ENCODE measurements around the gene DDN.
A peak's percentile ranks its signal among the peaks of the same experiment; 100 is the strongest.

DDN gene

DNA sequence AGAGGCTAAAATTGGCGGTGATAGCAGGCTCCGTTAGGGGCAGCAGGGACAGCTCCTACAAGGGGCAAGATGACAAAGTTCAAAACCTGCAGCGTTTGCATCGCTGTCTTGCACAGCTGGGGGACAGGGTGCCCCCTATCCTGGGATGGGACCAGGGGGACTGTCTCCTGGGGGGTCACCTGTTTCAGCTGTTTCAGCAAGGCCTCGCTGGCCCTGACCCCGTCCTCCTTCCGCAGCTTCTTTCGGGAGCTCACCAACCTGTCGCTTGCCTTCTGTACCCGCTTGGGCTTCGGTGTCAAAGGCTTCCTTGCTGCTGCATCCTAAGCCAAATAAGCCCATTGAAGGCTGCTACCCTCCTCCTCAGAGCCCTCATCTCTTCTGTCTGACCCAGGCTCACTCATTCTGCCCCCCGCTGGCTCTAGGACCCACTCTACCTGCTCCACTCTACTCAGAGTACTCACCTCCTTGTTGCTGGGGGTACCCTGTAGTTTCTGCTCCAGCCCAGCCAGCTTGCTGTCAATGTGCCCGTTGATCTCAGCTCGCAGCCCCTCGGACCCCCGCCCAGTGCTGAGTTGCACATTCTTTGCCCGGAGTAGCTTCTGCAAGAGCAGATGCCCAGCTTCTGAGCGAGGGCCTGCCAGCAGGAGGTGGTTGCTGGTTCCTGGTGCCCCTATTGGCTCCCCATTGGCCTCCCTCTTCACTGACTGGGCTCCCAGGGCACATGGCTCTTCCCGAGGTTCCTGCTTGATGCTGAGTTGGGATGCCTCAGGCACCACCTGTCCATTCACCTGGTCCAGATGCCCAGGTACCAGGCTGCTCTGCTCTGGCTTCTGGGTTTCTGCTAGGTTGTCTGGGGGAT lies 31.8 kb upstream of the DDN start:
- DNase-seq, result no peak

DNA sequence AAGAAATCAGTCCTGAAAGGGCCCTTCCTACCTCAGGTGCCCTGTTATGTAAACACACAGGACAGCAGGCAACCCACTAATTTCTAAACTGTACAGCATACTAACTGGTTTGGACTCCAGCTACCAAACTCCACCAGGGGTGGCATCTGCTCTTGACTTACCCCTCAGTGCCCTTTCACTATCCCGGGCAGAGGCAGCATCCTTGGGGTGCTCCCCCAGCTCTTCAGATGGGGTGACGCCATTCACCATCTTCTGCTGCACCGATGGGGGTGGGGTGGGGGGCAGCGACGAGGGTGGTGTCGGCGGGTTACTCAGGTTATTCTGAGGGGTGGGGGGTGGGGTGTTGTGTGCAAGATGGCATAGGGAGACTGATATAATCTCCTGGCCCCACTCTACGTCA lies 30.9 kb upstream of the DDN start:
- no peak for DNase-seq

GRCh38 chr12:49028666-49029275 lies 29.6 kb upstream of the DDN start:
- no peak for DNase-seq

DNA sequence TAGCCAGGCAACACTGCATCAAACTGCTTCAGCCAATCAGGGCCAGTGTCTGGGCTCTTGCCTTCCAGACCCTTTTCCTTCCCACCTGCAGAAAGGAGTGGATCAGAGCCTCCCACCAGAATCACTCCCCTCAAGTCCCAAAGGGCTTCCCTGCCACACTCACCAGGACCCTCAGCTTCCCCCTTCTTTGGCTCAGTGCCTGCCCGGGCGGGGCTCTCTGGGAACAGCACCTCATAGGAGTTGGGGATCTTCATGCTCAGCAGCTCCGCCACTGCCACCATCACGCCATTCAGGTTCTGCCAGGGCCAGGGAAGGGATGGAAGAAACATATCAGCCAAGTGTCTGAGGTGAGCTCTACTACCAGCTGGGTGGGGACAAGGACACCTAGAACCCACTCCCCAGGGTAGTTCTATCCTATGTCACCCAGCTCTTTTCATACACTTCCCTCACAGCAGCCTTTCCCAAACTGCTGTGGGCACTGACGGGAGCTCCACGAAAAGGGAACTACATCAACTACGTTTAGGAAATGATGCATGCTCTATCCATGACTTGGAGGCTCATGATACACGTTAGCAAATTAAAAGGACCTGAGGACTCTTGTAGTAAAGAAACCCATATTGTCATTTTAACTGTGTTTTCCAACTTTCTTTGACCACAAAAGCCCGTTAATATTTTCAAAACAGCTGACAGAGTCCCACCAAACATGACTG lies 28.8 kb upstream of the DDN start:
- DNase-seq, result no peak

DNA sequence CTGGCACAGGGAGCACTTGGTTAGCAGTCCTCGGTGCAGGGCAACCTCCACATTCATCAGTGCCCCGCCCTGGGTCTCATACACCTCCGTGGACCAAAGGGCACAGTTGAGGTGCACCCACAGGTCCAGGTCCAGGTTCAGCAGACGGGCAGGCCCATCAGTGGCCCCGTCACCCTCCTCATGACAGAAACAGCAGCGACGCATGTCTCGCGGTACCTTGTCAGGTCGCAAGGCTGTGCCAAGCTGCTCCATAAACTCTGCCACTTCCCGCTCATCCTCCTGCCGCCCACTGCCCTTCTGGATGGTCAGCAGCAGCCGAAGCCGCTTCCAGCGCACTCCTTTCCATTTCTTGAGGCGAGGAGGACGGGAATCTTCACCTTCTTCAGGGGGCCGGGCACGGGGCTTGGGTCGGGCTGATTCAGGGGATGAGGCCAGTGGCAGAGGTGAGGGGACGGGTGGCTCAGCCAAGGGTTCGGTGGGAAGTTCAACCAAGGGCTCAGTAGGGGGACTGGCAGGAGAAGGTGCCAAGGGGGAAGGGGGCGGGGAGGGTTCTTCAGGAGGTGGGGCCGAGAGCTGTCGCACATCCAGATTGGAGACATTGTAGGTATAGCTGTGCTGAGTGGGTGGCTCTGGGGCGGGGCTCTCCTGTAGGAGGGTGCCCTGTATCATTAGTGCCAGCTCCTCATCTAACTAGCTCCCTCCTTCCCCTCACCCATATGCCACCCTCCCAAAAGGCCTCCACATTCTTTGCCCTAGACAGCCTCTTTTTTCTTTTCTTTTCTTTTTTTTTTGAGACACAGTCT lies 27.7 kb upstream of the DDN start:
- DNase-seq, result no peak

- DNase-seq, result no peak
Observed at GRCh38 chr12:49026101-49026500, 26.9 kb upstream of the DDN start.

DNA sequence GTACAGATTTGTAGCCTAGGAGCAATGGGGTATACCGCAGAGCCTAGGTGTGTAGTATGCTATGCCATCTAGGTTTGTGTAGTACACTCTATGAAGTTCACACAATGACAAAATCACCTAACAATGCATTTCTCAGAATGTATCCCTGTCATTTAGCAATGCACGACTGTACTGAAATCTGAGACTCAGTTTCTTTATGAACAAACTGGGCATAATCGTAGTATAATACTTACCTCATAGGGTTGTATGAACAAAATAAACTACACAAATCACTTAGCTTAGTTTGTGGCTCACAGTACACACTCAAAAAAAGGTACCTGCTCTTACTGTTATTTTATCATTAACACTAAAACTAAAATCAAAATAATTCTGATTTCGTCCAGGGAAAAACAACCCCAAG lies 26.3 kb upstream of the DDN start:
- DNase-seq, result no peak

DNA sequence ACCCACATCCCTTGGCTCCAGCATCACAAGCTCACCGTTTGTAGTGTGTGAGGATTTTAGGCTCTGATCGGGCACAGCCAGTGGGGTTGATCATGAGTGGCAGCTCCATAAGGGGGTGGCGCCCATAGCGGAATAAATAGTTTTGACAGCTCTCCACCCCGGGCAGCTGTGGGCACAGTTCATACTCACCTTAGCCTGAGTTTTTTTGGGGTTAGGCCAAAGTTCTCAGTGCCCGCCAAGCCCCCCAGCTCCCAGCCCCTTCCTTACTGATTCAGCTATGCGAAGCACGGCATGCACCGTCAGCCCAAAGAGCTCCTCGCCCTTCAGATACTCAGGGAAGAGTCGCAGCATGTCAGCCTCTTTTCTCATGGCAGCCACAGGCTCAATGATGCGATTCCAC lies 25.4 kb upstream of the DDN start:
- no peak for DNase-seq

- DNase-seq, result no peak
Observed at GRCh38 chr12:49023812-49024211, 24.6 kb upstream of the DDN start.

GRCh38 chr12:49022558-49023178 lies 23.5 kb upstream of the DDN start:
- no peak for DNase-seq

DNA sequence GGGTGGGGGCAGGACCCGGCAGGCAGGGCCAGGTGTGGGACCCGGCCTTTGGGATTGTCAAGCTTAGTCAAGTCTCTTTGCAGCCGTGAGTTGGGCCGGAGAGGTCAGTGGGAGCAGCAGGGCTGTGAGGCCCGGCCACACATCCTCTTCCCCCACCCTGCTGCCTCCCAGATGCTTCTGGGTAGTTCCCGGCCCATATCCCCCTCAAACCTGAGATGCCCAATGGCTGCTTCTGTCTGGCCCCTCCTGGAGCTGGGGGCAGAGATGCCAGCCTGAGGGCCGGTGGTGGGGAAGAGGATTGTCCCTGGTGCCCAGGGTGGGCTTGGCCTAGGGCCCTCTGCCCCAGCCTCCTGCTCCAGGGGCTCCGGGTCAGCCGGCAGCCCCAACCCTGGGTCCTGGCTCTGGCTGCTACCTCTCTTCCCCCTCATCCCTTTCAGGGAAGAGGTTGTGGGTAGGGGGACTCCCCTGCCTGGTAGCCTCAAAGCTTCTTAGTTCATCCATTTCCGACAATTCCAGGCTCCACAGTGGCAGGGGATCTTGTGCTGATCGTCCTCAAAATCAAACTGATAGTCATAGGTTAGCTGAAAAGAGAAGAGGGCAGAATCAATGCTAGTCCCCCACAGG lies 22.2 kb upstream of the DDN start:
- DNase-seq, result no peak

GRCh38 chr12:49020441-49020840 lies 21.3 kb upstream of the DDN start:
- no peak for DNase-seq

DNA sequence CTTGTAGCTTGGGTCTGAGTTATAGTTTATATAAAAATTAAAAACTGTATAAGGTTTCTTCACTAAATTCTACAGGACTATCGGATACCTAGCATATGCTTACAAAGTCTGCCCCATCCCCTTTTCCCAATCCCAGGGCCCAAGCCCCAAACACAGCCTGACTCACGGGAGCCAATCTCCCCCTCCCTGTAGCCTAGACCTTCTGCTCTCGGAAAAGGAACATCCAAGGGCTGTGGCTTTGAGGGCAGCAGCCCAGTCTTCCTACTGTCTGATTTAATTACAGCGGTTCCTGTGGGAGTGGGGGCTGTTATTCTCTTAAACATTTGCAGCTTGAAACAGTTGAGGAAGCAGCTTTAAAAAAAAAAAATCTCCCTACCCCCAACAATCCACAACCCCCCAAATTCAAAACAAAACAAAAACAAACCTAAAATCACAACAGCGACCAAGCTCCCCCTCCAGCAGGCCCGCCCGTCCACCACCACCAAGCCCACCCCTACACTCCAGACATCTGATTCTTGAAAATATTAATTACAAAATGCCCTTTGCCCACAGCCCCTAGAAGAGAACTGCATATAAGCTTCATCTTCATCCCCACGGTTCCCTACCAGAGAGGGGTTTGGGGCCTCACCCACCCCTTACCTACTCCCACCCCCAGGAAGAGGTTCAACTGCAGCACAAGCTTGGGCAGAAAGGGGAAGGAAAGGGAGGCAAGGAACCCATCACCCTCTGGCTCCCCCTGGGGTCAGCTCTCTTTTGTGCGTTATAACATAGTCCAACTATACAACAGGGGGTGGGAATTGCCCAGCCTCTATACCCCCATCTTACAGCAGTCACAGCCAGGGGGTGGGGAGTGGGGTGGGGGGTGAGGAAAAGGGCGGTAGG lies 20.5 kb upstream of the DDN start:
- DNase-seq, result no peak

- DNase-seq, result no peak
Observed at GRCh38 chr12:49019120-49019430, 19.9 kb upstream of the DDN start.

DNA sequence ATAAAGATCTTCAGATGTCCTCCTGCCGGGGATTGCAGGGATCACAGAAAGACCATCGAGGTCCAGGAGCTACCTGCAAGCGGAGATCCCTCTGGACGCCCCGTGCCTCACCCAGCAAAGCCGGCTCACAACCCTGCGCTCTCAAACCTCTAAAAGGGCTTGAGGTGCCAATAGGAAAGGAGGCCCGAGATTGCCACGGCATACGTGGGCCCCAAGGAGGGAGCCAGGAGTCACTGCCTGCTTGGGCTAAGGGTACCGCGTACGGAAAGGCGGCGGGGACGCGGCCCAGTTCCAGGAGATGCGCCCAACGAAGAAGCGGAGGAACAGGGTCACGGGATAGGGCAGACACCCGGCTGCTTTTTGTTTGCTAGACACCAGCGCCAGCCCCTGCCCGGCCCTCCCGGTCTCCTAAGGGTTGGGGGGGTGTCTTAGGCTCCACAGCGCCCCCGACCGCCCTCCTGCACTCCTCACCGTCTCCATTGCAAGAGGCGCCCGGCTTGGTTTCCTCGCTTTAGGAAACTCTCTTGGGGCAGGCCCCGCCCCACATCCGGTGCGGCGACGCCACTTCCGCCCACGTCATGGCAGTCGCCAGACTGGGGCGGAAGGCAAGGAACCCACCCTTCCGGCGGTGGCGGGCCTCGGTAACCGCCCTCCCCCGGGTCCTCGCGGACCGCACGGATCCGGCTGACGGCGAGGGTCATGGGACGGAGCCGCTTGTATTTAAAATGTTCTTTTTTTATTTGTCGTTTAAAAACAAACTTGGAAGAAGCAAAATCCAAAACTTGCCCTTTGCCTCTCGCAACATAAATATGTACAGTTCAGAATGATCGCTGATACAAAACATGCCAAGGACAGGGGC lies 19.3 kb upstream of the DDN start, which contains the start of gene PRKAG1:
Gene PRKAG1 (minus strand): TSS at position 516 of the 859 bp plus-strand sequence. CDS start 36 bp downstream, at position 480.
- peak; percentile 98 for DNase-seq

- no peak for DNase-seq
Observed at GRCh38 chr12:49017891-49018260, 18.7 kb upstream of the DDN start.

DNA sequence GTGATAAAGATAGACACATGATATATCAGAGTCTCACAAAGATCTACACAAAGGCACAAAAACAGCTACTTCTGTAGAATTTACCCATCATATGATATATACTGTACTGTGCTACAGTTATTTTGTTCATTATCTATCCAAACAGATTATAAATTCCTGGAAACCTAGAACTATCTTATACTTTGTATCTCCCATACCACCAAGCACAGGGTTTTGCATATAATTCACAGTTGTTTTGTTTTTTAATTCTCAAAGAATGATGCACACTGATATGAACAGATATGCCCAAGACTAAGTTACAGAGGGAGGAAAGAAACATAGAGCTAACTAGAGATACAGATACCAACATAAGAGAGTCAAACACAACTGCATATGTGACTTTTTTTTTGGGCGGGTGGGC lies 16.0 kb upstream of the DDN start:
- no peak for DNase-seq

- DNase-seq, result no peak
Observed at GRCh38 chr12:49014547-49014946, 15.4 kb upstream of the DDN start.

GRCh38 chr12:49013428-49013827 lies 14.3 kb upstream of the DDN start:
- DNase-seq, result no peak

- no peak for DNase-seq
Observed at GRCh38 chr12:49012739-49013138, 13.6 kb upstream of the DDN start.
